ENCODE results near the gene METTL8.

DNA sequence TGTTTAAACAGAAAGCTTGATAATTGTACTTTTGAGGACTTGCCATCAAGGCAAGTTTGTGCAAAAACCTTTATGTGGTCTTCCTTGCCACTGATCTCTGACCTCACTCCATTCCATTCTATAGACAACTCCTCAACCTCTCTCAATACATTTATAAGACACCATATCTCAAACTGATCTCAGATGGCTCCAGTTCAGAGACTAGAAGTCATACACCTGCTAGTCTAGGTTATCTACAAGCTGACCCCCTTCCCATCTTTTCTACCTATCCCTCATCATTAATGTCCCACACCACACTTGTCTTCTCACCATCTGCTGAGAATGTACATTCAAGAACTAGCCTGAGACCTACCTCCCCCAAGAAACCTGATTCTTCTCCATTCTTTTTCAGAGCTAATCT is 113.1 kb downstream of the METTL8 start:
- TF ChIP-seq CTCF (conservative IDR thresholded peaks at IDR 0.05; ENCODE audit: low read depth in 2 of 2): no peak
- TF ChIP-seq POLR2AphosphoS5 (IDR thresholded peaks at IDR 0.05; ENCODE audit: low read depth): no peak
- no peak for TF ChIP-seq EZH2phosphoT487 (IDR thresholded peaks at IDR 0.05; ENCODE audit: unreplicated experiment)
- no peak for TF ChIP-seq EZH2 (IDR thresholded peaks at IDR 0.05; ENCODE audit: low read depth, unreplicated experiment)
- no peak for TF ChIP-seq REST (IDR thresholded peaks at IDR 0.05; ENCODE audit: unreplicated experiment)
- TF ChIP-seq JUNB (IDR thresholded peaks at IDR 0.05; ENCODE audit: unreplicated experiment): no peak
- no peak for TF ChIP-seq ZNF331 (CRISPR knock-in tag; IDR thresholded peaks at IDR 0.05; ENCODE audit: low read depth)
- TF ChIP-seq NANOG (IDR thresholded peaks at IDR 0.05; ENCODE audit: borderline replicate concordance): no peak
- TF ChIP-seq ZNF114 (CRISPR knock-in tag; IDR thresholded peaks at IDR 0.05): no peak
- no peak for TF ChIP-seq CREB1 (CRISPR knock-in tag; IDR thresholded peaks at IDR 0.05; ENCODE audit: low read depth)
